NCI-H2107 (cell line): ENCODE results near the gene RBP7.
"Not testable (repeated sequence)": the region's sequence is repeated elsewhere in the genome, so short reads cannot be mapped to it uniquely, and the experiment has no call there.

Experiments used
- DNase-seq: peaks from one replicate; lab custom pipeline; 2025; lab: John Stamatoyannopoulos, UW

The RBP7 gene

GRCh38 chr1:9996624-9997582, at the start of gene RBP7:
Gene RBP7, plus strand, starts transcription at chr1:9997228. Its CDS starts 31 bp downstream, at chr1:9997259.
- DNase-seq: no peak

- DNase-seq: no peak
Measured at GRCh38 chr1:9957726-9958125, 39.3 kb upstream of the RBP7 start.

DNA sequence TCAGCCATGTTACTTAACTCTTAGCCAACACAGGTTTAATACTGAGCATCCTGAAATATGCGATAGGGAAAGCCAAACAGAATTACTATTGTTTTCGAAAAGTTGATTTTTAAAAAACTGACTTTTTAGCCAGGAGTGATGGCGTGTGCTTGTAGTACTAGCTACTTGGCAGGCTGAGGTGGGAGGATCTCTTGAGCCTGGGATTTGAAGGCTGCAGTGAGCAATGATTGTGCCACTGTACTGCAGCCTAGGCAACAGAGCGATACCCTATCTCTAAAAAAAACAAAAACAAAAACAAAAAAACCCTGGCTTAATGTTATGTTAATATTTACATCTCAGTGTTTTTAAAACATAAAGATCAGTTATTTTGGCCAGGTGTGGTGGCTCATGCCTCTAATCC, 37.0 kb upstream of the RBP7 start:
- DNase-seq: no peak

DNA sequence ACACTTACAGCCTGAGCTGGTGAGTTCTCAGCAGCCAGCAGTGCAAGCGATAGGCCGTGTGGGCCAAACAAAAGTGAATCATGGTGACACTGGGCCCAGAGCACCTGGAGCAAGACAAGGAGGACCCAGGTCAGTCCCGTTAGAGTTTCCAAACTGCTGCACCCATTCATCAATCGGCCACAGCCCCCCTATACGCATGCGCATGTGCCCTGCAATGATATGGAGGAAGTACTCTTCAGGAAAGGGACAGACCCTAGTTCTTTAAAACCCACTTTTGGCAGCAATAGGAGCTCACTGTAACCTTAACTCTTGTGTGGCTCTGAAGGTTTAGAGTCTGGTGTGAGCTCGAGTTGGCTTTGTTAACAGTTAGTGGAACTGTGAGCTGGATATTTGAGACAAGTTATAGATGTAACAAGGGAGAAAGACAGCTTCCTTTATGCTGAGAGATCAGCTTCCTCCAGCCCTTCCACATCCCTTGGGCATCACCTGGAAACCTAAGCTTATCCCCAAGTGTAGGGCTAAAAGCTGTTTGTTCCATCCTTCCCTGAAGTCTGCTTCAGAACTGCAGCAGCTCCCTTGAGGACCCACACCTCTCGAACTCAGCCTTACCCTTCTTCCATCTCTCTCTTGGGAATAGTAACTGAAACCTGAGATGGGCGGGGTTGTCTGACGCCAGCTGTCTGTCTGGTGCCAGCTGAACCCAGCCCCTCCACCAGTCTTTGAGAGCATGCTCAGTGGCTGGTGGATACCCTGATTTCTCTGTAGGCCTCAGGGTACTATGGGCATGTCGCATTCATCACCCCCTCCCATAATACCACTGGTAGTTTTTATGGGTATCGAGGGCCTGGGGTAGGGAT, 36.1 kb upstream of the RBP7 start:
- DNase-seq: no peak

- DNase-seq: no peak
Measured at GRCh38 chr1:9984253-9984652, 12.8 kb upstream of the RBP7 start.

- no peak for DNase-seq
Measured at GRCh38 chr1:9985001-9985400, 12.0 kb upstream of the RBP7 start.

GRCh38 chr1:9989773-9990172, 7.3 kb upstream of the RBP7 start:
- no peak for DNase-seq

GRCh38 chr1:9990944-9991343, 6.1 kb upstream of the RBP7 start:
- DNase-seq: no peak

GRCh38 chr1:9992910-9993309, 4.1 kb upstream of the RBP7 start:
- DNase-seq: no peak

GRCh38 chr1:9993561-9994075, 3.4 kb upstream of the RBP7 start:
- DNase-seq: no peak

DNA sequence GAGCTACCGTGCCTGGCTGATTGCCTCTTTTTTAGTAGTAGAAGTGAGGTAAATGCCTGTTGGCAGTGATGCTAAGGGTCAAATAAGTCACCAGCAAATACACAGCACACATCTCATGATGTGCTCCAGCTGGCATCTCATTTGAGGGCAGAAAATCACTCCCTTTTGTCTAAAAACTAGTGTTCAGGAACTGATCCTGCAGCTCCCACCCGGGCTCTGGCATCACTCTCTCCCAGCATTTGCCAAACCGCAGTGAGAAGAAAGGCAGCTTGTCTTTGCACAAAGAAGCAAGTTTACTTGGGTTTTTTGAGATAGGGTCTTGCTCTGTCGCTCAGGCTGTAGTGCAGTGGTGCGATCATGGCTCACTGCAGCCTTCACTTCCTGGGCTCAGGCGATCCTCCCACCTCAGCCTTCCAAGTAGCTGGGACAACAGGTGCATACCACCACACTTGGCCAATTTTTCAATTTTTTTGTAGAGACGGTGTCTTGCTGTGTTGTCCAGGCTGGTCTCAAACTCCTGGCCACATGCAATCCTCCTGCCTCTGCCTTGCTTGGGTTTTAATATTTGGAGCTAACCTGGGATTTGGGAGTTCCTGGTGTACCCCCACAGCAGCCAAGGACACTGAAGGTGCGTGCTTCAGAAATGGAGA, 4.1 kb downstream of the RBP7 start:
- no peak for DNase-seq

GRCh38 chr1:10005248-10005647, 8.2 kb downstream of the RBP7 start:
- not testable (repeated sequence) for DNase-seq

DNA sequence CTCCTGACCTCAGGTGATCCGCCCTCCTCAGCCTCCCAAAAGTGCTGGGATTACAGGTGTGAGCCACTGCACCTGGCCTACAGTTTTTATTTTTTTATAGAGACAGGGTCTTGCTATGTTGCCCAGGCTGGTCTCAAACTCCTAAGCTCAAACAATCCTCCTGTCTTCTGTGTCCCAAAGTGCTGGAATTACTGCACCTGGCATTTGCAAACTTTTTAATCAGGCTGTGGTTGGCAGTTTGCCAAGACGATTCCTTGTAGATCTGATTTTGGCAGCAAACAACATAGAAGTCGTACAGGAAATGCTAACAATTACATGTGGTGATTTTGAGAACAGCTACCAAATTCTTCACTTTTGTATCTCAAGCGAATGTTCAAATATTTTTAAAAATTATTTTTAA, 10.1 kb downstream of the RBP7 start:
- no peak for DNase-seq

- no peak for DNase-seq
Measured at GRCh38 chr1:10014016-10014415, 17.0 kb downstream of the RBP7 start.

DNA sequence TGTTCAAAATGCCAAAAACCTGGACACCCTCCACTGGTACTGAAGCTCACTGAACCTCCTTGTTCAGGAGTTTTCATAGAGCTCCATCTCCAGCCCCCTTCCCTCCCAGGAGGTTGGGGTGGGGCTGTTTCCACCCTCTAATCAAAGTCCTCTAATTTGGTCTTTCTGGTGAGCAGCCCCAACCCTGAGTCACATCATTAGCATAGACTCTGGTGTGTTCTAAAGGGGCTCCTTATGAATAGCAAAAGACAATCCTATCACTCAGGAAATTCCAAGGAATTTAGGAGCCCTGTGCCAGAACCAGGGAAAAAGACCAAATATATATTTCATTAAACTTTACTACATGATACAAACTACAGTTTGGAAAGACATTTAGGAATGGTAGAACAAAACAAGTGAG, 22.5 kb downstream of the RBP7 start:
- no peak for DNase-seq

DNA sequence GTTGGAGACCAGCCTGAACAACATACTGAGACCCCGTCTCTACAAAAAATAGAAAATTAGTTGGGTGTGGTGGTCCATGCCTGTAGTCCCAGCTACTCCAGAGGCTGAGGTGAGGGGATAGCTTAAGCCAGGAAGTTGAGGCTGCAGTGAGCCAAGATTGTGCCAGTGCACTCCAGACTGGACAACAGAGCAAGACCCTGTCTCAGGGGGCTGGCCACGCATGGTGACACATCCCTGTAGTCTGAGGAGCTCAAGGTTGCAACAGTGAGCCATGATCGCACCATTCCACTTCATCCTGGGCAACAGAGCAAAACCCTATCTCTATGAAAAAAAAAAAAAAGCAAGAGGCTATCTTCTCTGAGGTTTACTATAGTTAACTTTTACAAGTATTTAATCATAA, 23.1 kb downstream of the RBP7 start:
- no peak for DNase-seq

DNA sequence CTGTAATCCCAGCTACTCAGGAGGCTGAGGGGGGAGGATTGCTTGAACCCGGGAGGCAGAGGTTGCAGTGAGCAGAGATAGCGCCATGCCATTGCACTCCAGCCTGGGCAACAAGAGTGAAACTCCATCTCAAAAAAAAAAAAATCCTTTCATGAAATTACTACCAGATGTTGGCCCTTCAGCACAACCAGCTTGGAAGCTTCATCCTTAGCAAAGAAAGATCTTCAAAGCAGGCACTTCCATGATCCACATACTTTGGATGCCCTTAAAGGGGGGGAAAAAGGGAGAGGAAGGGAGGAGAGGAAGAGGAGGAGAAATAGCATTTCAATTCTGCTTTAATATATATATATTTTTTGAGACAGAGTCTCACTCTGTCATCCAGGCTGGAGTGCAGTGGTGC, 23.6 kb downstream of the RBP7 start:
- not testable (repeated sequence) for DNase-seq

DNA sequence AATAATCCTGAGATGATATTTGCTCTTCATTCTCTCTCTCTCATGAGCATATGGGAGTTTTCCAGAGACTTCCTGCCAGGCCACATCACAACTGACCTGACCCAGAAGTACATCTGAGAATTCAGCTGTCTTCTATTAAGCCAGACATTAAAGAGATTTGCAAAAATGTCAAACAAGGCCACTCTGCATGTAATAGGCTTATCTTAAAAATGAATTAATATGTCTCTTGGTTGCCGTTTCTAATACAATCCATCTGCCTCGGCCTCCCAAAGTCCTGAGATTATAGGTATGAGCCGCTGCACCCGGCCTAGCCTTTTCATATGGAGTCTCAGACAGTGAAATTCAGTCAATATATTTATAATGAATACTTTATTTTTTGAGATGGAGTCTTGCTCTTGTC, 25.0 kb downstream of the RBP7 start:
- DNase-seq: not testable (repeated sequence)

GRCh38 chr1:10022656-10023055, 25.6 kb downstream of the RBP7 start:
- DNase-seq: no peak

- DNase-seq: no peak
Measured at GRCh38 chr1:10025354-10025753, 28.3 kb downstream of the RBP7 start.

- DNase-seq: no peak
Measured at GRCh38 chr1:10027027-10027426, 30.0 kb downstream of the RBP7 start.

GRCh38 chr1:10028956-10029500, 32.0 kb downstream of the RBP7 start:
- not testable (repeated sequence) for DNase-seq
